GM18858 (cell line): ENCODE results near the gene TMPRSS11A.

ENCODE experiments used
- ATAC-seq: cut with Tn5 transposase; IDR thresholded peaks from one replicate; pipeline ENCODE4 v1.9.1; 2021; ENCODE audit not compliant: unreplicated experiment

TMPRSS11A gene

GRCh38 chr4:67963356-67963755 lies at the start of gene TMPRSS11A:
TMPRSS11A (minus strand) TSS chr4:67963493; CDS start chr4:67963393, 100 bp downstream.
- no peak for ATAC-seq

GRCh38 chr4:68011684-68012083 lies 48.4 kb upstream of the TMPRSS11A start:
- no peak for ATAC-seq

GRCh38 chr4:68002906-68003305 lies 39.6 kb upstream of the TMPRSS11A start:
- no peak for ATAC-seq

- no peak for ATAC-seq
Observed at GRCh38 chr4:67996127-67996526, 32.8 kb upstream of the TMPRSS11A start.

- ATAC-seq: no peak
Observed at GRCh38 chr4:67988991-67989390, 25.7 kb upstream of the TMPRSS11A start.

- no peak for ATAC-seq
Observed at GRCh38 chr4:67983333-67983732, 20.0 kb upstream of the TMPRSS11A start.

GRCh38 chr4:67980512-67980911 lies 17.2 kb upstream of the TMPRSS11A start:
- no peak for ATAC-seq

GRCh38 chr4:67973608-67974007 lies 10.3 kb upstream of the TMPRSS11A start:
- no peak for ATAC-seq

GRCh38 chr4:67954890-67955289 lies 8.4 kb downstream of the TMPRSS11A start:
- no peak for ATAC-seq

GRCh38 chr4:67941074-67941473 lies 22.2 kb downstream of the TMPRSS11A start:
- no peak for ATAC-seq

- ATAC-seq: no peak
Observed at GRCh38 chr4:67940506-67940905, 22.8 kb downstream of the TMPRSS11A start.

GRCh38 chr4:67939195-67939594 lies 24.1 kb downstream of the TMPRSS11A start:
- no peak for ATAC-seq

- ATAC-seq: no peak
Observed at GRCh38 chr4:67935888-67936287, 27.4 kb downstream of the TMPRSS11A start.

- no peak for ATAC-seq
Observed at GRCh38 chr4:67934628-67935027, 28.7 kb downstream of the TMPRSS11A start.

GRCh38 chr4:67933755-67934154 lies 29.5 kb downstream of the TMPRSS11A start:
- ATAC-seq: no peak

GRCh38 chr4:67933038-67933437 lies 30.3 kb downstream of the TMPRSS11A start:
- ATAC-seq: no peak

GRCh38 chr4:67931256-67931655 lies 32.0 kb downstream of the TMPRSS11A start:
- ATAC-seq: no peak

GRCh38 chr4:67929426-67929825 lies 33.9 kb downstream of the TMPRSS11A start:
- ATAC-seq: no peak

GRCh38 chr4:67928546-67928945 lies 34.7 kb downstream of the TMPRSS11A start:
- ATAC-seq: no peak

- no peak for ATAC-seq
Observed at GRCh38 chr4:67927251-67927650, 36.0 kb downstream of the TMPRSS11A start.

GRCh38 chr4:67926485-67926884 lies 36.8 kb downstream of the TMPRSS11A start:
- no peak for ATAC-seq

GRCh38 chr4:67922697-67923096 lies 40.6 kb downstream of the TMPRSS11A start:
- no peak for ATAC-seq

GRCh38 chr4:67918428-67918827 lies 44.9 kb downstream of the TMPRSS11A start:
- no peak for ATAC-seq
